ENCODE measurements around the gene DDX55. TPM values are rescaled to one million over a fixed set of nuclear protein-coding genes. Genes with fewer than 3 reads are reported as not detected.
"Not testable (repeated sequence)": the region's sequence is repeated elsewhere in the genome, so short reads cannot be mapped to it uniquely, and the experiment has no call there.

Gene DDX55, protein sequence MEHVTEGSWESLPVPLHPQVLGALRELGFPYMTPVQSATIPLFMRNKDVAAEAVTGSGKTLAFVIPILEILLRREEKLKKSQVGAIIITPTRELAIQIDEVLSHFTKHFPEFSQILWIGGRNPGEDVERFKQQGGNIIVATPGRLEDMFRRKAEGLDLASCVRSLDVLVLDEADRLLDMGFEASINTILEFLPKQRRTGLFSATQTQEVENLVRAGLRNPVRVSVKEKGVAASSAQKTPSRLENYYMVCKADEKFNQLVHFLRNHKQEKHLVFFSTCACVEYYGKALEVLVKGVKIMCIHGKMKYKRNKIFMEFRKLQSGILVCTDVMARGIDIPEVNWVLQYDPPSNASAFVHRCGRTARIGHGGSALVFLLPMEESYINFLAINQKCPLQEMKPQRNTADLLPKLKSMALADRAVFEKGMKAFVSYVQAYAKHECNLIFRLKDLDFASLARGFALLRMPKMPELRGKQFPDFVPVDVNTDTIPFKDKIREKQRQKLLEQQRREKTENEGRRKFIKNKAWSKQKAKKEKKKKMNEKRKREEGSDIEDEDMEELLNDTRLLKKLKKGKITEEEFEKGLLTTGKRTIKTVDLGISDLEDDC
- 19.5 and 24.7 TPM in 2 replicates for total RNA-seq (2014; rRNA removed; shearing (Covaris generic))

- Histone ChIP-seq H3K27ac (peak within 1 kb of the TSS; percentile 81), H3K4me3 (peak within 1 kb of the TSS; percentile 85), H3K27me3 (replicated peaks) (no peaks in the 10 kb centered on the region; the same call in 1 of the 2 replicates), H3K4me1 (replicated peaks) (peaks cover 14% of the 10 kb centered on the region), H3K36me3 (peaks cover 57% of the 10 kb centered on the region), H3K9me3 (replicated peaks) (no peaks in the 10 kb centered on the region)
- DNase-seq (ENCODE audit: low read depth in 1 of 2, low spot score in 2 of 2): peak; percentile 78 to 88
Observed at GRCh38 chr12:123601602-123602489, at the start of gene DDX55. Gene DDX55, plus strand, starts transcription at chr12:123602099. Its CDS starts 50 bp downstream, at chr12:123602149.

DNA sequence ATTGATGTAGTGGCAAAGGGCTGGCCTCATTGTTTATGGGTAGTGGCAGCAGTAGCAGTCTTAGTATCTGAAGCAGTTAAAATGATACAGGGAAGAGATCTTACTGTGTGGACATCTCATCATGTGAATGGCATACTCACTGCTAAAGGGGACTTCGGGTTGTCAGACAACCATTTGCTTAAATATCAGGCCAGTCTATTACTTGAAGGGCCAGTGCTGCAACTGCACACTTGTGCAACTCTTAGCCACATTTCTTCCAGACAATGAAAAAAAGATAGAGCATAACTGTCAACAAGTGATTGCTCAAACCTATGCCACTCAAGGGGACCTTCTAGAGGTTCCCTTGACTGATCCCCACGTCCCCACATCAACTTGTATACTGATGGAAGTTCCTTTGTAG is 47.8 kb upstream of the DDX55 start:
- H3K4me3 ChIP-seq; H3K4me1 ChIP-seq (replicated peaks); H3K9me3 ChIP-seq (replicated peaks); H3K27me3 ChIP-seq (replicated peaks); H3K27ac ChIP-seq; H3K36me3 ChIP-seq; DNase-seq (ENCODE audit: low read depth in 1 of 2, low spot score in 2 of 2): not testable (repeated sequence)

GRCh38 chr12:123554843-123555242 is 47.1 kb upstream of the DDX55 start:
- H3K36me3 ChIP-seq; H3K27ac ChIP-seq; DNase-seq (ENCODE audit: low read depth in 1 of 2, low spot score in 2 of 2); H3K27me3 ChIP-seq (replicated peaks); H3K4me3 ChIP-seq; H3K4me1 ChIP-seq (replicated peaks); H3K9me3 ChIP-seq (replicated peaks): not testable (repeated sequence)

DNA sequence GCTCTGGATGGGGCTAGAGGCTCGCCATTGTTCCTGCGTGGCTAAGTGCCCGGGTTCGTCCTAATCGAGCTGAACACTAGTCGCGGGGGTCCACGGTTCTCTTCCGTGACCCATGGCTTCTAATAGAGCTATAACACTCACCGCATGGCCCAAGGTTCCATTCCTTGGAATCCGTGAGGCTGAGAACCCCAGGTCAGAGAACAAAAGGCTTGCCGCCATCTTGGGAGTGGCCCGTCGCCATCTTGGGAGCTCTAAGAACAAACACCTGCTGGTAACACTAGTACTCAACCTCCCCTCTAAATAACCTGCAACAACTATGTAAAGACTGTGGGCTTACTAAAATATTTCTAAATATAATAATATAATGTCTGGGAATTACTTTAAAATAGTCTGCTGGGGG is 43.4 kb upstream of the DDX55 start:
- H3K27me3 ChIP-seq (replicated peaks); H3K27ac ChIP-seq; H3K4me3 ChIP-seq; H3K4me1 ChIP-seq (replicated peaks); DNase-seq (ENCODE audit: low read depth in 1 of 2, low spot score in 2 of 2); H3K36me3 ChIP-seq; H3K9me3 ChIP-seq (replicated peaks): not testable (repeated sequence)

GRCh38 chr12:123559468-123559867 is 42.4 kb upstream of the DDX55 start:
- Histone ChIP-seq H3K4me1 (replicated peaks) (no peaks in the 10 kb centered on the region), H3K27me3 (replicated peaks) (no peaks in the 10 kb centered on the region), H3K27ac (no peak overlapping the region), H3K4me3 (no peak overlapping the region), H3K36me3 (no peaks in the 10 kb centered on the region), H3K9me3 (replicated peaks) (no peaks in the 10 kb centered on the region)
- no peak for DNase-seq (ENCODE audit: low read depth in 1 of 2, low spot score in 2 of 2)

DNA sequence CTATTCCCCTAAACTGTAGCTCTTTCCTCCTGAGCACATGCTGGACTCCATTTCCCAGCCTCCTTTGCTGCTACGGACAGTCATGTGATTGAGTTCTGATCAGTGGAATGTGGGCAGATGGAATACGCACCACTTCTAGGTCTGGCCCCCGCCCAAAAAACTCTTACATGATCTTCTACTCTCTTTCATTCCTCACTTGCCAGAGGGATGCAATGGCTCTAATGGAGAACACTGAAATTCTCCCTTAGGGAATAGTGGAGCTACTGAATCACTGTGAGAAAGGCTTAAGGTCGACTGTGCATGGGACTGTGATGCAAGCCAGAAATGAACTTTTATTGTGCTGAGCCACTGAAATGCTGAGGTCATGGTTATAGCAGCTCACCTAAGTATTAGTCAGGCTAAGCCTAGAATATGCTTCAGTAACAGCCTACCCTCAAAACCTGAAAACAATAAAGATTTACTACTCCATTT is 30.5 kb upstream of the DDX55 start:
- peak in 1 of 2 experiments; percentile 6 for DNase-seq (ENCODE audit: low read depth in 1 of 2, low spot score in 2 of 2)
- H3K4me3 ChIP-seq: no peak overlapping the region
- H3K9me3 ChIP-seq (replicated peaks): no peaks in the 10 kb centered on the region
- no peak overlapping the region for H3K27ac ChIP-seq
- no peaks in the 10 kb centered on the region for H3K4me1 ChIP-seq (replicated peaks)
- no peaks in the 10 kb centered on the region for H3K27me3 ChIP-seq (replicated peaks)
- H3K36me3 ChIP-seq: no peaks in the 10 kb centered on the region

DNA sequence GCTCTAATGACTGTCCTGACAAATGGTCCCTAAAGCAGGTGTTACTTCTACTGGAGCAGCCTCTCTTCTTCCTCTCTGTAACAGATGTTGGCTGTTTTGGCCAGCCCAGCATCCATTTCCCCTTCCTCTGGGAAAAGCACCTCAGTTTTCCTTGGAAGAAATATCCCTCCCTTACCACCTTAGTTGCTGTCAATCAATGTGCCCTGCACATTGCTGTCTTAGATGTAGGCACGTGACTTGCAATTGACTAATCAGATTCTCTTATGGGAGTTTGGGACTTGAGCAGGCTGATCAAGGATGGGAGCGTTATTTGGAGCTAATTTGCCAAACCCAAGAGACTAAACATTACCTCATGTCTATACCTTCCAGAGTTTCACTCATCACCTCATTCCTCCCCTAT is 29.5 kb upstream of the DDX55 start:
- no peak for DNase-seq (ENCODE audit: low read depth in 1 of 2, low spot score in 2 of 2)
- no peaks in the 10 kb centered on the region for H3K4me1 ChIP-seq (replicated peaks)
- no peak overlapping the region for H3K27ac ChIP-seq
- H3K4me3 ChIP-seq: no peak overlapping the region
- no peaks in the 10 kb centered on the region for H3K9me3 ChIP-seq (replicated peaks)
- H3K36me3 ChIP-seq: 0 out of 2 replicates have a peak, but pooled peaks cover under 1% of the 10 kb centered on the region
- no peaks in the 10 kb centered on the region for H3K27me3 ChIP-seq (replicated peaks)

- no peak overlapping the region for H3K27ac ChIP-seq
- H3K9me3 ChIP-seq (replicated peaks): no peaks in the 10 kb centered on the region
- no peak overlapping the region for H3K4me3 ChIP-seq
- DNase-seq (ENCODE audit: low read depth in 1 of 2, low spot score in 2 of 2): no peak
- no peaks in the 10 kb centered on the region for H3K4me1 ChIP-seq (replicated peaks)
- H3K36me3 ChIP-seq: 0 out of 2 replicates have a peak, but pooled peaks cover 2% of the 10 kb centered on the region
- no peaks in the 10 kb centered on the region for H3K27me3 ChIP-seq (replicated peaks)
Observed at GRCh38 chr12:123573870-123574269, 28.0 kb upstream of the DDX55 start.

DNA sequence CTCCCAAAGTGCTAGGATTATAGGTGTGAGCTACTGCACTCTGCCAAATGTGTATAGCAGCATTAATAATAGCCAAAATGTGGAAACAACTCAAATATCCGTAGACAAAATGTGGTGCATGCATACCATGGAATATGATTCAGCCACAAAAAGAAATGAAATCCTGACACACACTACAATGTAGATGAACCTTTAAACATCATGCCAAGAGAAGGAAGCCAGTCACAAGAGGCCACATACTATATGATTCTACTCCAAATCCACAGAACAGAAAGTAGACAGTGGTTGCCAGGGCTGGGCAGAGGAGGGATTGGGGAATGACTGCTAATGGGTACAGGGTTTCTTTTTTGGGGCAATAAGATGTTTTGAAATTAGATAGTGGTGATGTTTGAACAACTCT is 25.3 kb upstream of the DDX55 start:
- no peaks in the 10 kb centered on the region for H3K27me3 ChIP-seq (replicated peaks)
- DNase-seq (ENCODE audit: low read depth in 1 of 2, low spot score in 2 of 2): no peak
- H3K36me3 ChIP-seq: 0 out of 2 replicates have a peak, but pooled peaks cover 2% of the 10 kb centered on the region

GRCh38 chr12:123578243-123578642 is 23.7 kb upstream of the DDX55 start:
- no peaks in the 10 kb centered on the region for H3K27me3 ChIP-seq (replicated peaks)
- no peak for DNase-seq (ENCODE audit: low read depth in 1 of 2, low spot score in 2 of 2)
- H3K36me3 ChIP-seq: 0 out of 2 replicates have a peak, but pooled peaks cover 2% of the 10 kb centered on the region
- no peak overlapping the region for H3K4me3 ChIP-seq
- no peaks in the 10 kb centered on the region for H3K9me3 ChIP-seq (replicated peaks)
- H3K27ac ChIP-seq: no peak overlapping the region
- 0 out of 2 replicates have a peak, but pooled peaks cover 10% of the 10 kb centered on the region for H3K4me1 ChIP-seq (replicated peaks)

More for the DNA sequence above, 25.3 kb upstream of the DDX55 start:
- Histone ChIP-seq H3K4me3 (no peak overlapping the region), H3K27ac (no peak overlapping the region), H3K4me1 (replicated peaks) (no peaks in the 10 kb centered on the region), H3K9me3 (replicated peaks) (no peaks in the 10 kb centered on the region)

DNA sequence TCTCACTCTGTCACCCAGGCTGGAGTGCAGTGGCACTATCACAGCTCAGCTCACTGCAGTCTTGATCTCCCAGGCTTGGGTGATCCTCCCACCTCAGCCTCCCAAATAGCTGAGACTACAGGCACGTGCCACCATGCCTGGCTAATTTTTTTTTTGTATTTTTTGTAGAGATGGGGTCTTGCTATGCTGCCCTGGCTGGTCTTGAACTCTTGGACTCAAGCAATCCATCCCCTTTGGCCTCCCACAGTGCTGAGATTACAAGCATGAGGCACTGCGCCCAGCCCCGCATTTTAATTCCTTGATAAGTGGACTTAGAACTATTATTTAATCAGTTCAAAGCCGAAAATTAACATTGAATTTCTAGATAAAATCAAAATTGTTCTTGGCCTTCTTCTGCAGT is 23.1 kb upstream of the DDX55 start:
- H3K36me3 ChIP-seq; H3K4me3 ChIP-seq; DNase-seq (ENCODE audit: low read depth in 1 of 2, low spot score in 2 of 2); H3K9me3 ChIP-seq (replicated peaks); H3K27ac ChIP-seq; H3K27me3 ChIP-seq (replicated peaks): not testable (repeated sequence)
- 0 out of 2 replicates have a peak, but pooled peaks cover 10% of the 10 kb centered on the region for H3K4me1 ChIP-seq (replicated peaks)

DNA sequence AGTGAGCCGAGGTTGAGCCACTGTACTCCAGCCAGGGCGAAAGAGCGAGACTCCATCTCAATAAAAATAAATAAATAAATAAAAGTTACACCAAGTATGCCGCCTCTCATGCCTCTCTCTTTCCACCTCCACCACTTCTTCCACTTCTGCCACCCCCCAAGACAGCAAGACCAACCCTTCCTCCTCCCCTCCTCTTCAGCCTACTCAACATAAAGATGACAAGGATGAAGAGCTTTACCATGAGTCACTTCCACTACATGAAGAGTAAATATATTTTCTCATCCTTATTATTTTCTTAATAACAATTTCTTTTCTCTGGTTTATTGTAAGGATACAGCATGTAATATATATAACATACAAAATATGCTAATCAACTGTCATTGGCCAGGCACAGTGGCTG is 21.1 kb upstream of the DDX55 start:
- no peak for DNase-seq (ENCODE audit: low read depth in 1 of 2, low spot score in 2 of 2)
- H3K27ac ChIP-seq: no peak overlapping the region
- no peaks in the 10 kb centered on the region for H3K9me3 ChIP-seq (replicated peaks)
- no peak overlapping the region for H3K4me3 ChIP-seq
- peaks cover 19% of the 10 kb centered on the region for H3K36me3 ChIP-seq
- no peaks in the 10 kb centered on the region for H3K27me3 ChIP-seq (replicated peaks)
- peaks cover 17% of the 10 kb centered on the region for H3K4me1 ChIP-seq (replicated peaks)

- no peak overlapping the region for H3K27ac ChIP-seq
- DNase-seq (ENCODE audit: low read depth in 1 of 2, low spot score in 2 of 2): no peak
- no peaks in the 10 kb centered on the region for H3K27me3 ChIP-seq (replicated peaks)
- no peaks in the 10 kb centered on the region for H3K9me3 ChIP-seq (replicated peaks)
- H3K4me1 ChIP-seq (replicated peaks): no peaks in the 10 kb centered on the region
- H3K36me3 ChIP-seq: peaks cover 91% of the 10 kb centered on the region
- no peak overlapping the region for H3K4me3 ChIP-seq
Observed at GRCh38 chr12:123591702-123592481, 10.0 kb upstream of the DDX55 start.

All from SJSA1 (cell line).